Pancreas (tissue), 10 donors: ENCODE data around the gene RPL35. TPM values are rescaled to one million over a fixed set of nuclear protein-coding genes. Genes with fewer than 3 reads are reported as not detected.

Source experiments
- ATAC-seq, 4 donors: fragments of 200-7000 bp; cut with Tn5 transposase; one replicate each; pipeline versions ENCODE4 v1.8.0 to v1.9.1; 2020; ENCODE audit warnings: mild to moderate bottlenecking in 4 of 4, moderate library complexity in 4 of 4
- DNase-seq, 6 donors: peaks; one replicate each; pipeline ENCODE4 v3.0.0-alpha.2; 2020
- FAIRE-seq: peaks from 2 replicates; lab custom pipeline; 2012; peaks lifted over from hg19 to GRCh38; lab: Jason Lieb, UNC
- H3K27ac ChIP-seq, 4 donors: fragments of 200-600 bp; sonication (generic); 1 replicate in 3 of 4; 2 replicates in 1 of 4; pipeline versions ENCODE4 v1.5.0 to v1.8.0; 2020
- H3K27me3 ChIP-seq, 4 donors: fragments of 200-600 bp; one replicate each; pipeline ENCODE4 v1.8.0; 2021
- H3K36me3 ChIP-seq, 3 donors: fragments of 200-600 bp; sonication (generic) in 1 of 3; one replicate each; pipeline versions ENCODE4 v1.5.0 to v1.8.0; 2020 to 2021
- H3K4me1 ChIP-seq, 3 donors: fragments of 200-600 bp; one replicate each; pipeline ENCODE4 v1.8.0; 2021
- H3K4me3 ChIP-seq, 4 donors: fragments of 200-600 bp; sonication (generic) in 2 of 4; one replicate each; pipeline versions ENCODE4 v1.5.0 to v1.8.0; 2020 to 2021
- H3K9me3 ChIP-seq, 4 donors: fragments of 200-600 bp; one replicate each; pipeline ENCODE4 v1.8.0; 2021
- WGBS, 2 donors: extraction: QIAGEN DNeasy Blood & Tissue Kit; methylation state at CpG; one replicate each; pipeline ENCODE4 v1.1.7; 2013; 5-methylcytosine and 5-hydroxymethylcytosine counted together
- intact Hi-C, 3 donors: fragments of 100-400 bp; cut with DNase I; formaldehyde crosslinking; loops; one replicate each; pipeline versions ENCODE4 v1.11.1 to v1.14.2; 2022
- polyA plus RNA-seq, 2 donors: library from polyadenylated mRNA; stranded (reverse); fragments of 200-250 nt; gene quantifications; one replicate each; pipeline ENCODE4 v1.2.3, GENCODE V29; 2013
- total RNA-seq, 6 donors: library from RNA; stranded (reverse); fragmentation: NEBNext Ultra II Directional in 4 of 6; extraction: Animal tissue kit (Norgen Biotek cat#: 25700) in 4 of 6; gene quantifications; one replicate each; pipeline versions ENCODE4 v1.2.1 to v1.2.4, GENCODE V29; 2021 to 2023
- TF ChIP-seq, protein P1 (sequence below), 4 donors: fragments of 200-600 bp; sonication (generic) in 3 of 4; IDR thresholded peaks; one replicate each; pipeline versions ENCODE4 v1.5.0 to v1.8.0; 2021; ENCODE audit warnings: antibody characterized with exemption in 4 of 4
- donor health status: healthy with polysubstance abuse.
- donor health status: DM: no; HTN: no; CAD: no; lungs with moderate emphysema.
- donor health status: DM: no; HTN: no; CAD: no.
- donor health status: control.
- donor health status: control.
- donor health status: Bipolar disorder and iron deficiency.
- donor health status: DM: yes; HTN: yes; CAD: no.
- donor health status: DM: no; HTN: no; CAD: no.
- donor health status: DM: no; HTN: no; CAD: no.
- donor health status: DM: yes; HTN: yes; CAD: no.

Gene RPL35
- total and polyA plus RNA-seq, 8 donors: 711 to 3,795 (median 1,051) TPM

- DNase-seq (no peak), ATAC-seq (no peak), FAIRE-seq (no peak)
- peaks cover 0 to 40% (median 18%) of the 10 kb centered on the region in 3 donors for H3K36me3 ChIP-seq
- H3K9me3 ChIP-seq: no peaks in the 10 kb centered on the region
- H3K4me1 ChIP-seq: no peaks in the 10 kb centered on the region
- no peak overlapping the region for H3K4me3 ChIP-seq
- no peaks in the 10 kb centered on the region for H3K27me3 ChIP-seq
- WGBS, 2 donors: 87 to 89% methylated on average over 6 of the region's 6 CpGs
- TF ChIP-seq, protein P1, sequence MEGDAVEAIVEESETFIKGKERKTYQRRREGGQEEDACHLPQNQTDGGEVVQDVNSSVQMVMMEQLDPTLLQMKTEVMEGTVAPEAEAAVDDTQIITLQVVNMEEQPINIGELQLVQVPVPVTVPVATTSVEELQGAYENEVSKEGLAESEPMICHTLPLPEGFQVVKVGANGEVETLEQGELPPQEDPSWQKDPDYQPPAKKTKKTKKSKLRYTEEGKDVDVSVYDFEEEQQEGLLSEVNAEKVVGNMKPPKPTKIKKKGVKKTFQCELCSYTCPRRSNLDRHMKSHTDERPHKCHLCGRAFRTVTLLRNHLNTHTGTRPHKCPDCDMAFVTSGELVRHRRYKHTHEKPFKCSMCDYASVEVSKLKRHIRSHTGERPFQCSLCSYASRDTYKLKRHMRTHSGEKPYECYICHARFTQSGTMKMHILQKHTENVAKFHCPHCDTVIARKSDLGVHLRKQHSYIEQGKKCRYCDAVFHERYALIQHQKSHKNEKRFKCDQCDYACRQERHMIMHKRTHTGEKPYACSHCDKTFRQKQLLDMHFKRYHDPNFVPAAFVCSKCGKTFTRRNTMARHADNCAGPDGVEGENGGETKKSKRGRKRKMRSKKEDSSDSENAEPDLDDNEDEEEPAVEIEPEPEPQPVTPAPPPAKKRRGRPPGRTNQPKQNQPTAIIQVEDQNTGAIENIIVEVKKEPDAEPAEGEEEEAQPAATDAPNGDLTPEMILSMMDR (IDR thresholded peaks at IDR 0.05): no peak
- intact Hi-C loops: no loop called here
- no peak overlapping the region for H3K27ac ChIP-seq
Observed at GRCh38 chr9:124897570-124898460, 36.1 kb upstream of the RPL35 start.

DNA sequence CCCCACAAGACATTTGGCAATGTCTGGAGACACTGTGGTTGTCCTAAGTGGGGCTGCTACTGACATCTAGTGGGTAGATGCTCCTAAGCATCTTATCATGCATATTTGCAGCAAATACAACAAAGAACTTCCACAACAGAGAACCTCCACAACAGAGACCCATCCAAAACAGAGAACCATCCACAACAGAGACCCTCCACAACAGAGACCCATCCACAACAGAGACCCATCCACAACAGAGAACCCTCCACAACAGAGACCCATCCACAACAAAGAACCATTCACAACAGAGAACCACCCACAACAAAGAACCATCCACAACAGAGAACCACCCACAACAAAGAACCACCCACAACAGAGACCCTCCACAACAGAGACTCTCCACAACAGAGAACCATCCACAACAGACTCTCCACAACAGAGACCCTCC lies 33.0 kb upstream of the RPL35 start:
- Histone ChIP-seq H3K9me3 (no peaks in the 10 kb centered on the region), H3K27me3 (no peaks in the 10 kb centered on the region), H3K36me3 (peaks cover 0 to 42% (median 20%) of the 10 kb centered on the region in 3 donors), H3K4me1 (no peaks in the 10 kb centered on the region), H3K4me3 (no peak overlapping the region), H3K27ac (no peak overlapping the region)
- peak in 1 of 4 donors; percentile 46 for ATAC-seq
- TF ChIP-seq, protein P1 (IDR thresholded peaks at IDR 0.05): no peak
- intact Hi-C loops: no loop called here
- no peak for DNase-seq
- no peak for FAIRE-seq

DNA sequence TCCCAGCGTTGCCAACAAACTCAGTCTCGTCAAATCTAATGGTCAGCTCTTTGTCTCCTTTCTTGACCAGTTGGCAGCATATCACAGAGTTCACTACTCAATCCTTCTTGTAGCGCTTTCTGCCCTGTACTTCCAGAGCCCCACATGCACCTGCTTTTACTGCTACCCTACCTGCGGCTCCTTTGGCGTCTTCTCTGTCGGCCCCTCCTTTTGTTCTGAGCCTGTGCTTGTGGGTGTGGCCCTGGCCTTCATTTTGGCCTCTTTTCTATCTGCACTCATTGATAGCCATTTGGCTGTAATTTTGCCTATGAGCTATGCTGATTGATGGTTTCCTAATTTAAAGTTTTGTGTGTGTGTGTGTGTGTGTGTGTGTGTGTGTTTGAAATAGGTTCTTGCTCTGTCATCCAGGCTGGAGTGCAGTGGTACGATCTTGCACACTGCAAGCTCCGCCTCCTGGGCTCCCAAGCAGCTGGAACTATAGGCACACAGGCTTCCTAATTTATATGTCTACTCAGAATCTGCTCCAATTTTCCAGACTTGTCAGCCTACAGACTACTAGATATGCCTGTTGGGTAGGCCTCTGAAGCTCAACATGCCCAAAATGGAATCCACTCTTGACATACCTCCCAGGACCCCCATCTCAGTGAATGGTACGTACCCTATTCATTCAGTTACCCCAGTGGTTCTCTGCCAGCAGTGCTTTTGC lies 32.4 kb upstream of the RPL35 start:
- TF ChIP-seq, protein P1 (IDR thresholded peaks at IDR 0.05): no peak
- H3K4me3 ChIP-seq: no peak overlapping the region
- H3K27ac ChIP-seq: no peak overlapping the region
- intact Hi-C loops: no loop called here
- H3K4me1 ChIP-seq: no peaks in the 10 kb centered on the region
- ATAC-seq: no peak
- no peak for DNase-seq
- H3K9me3 ChIP-seq: no peaks in the 10 kb centered on the region
- FAIRE-seq: no peak
- 88 to 90% methylated on average over 9 of the region's 9 CpGs for WGBS, 2 donors
- H3K36me3 ChIP-seq: peaks cover 0 to 40% (median 23%) of the 10 kb centered on the region in 3 donors
- no peaks in the 10 kb centered on the region for H3K27me3 ChIP-seq

- intact Hi-C loops: no loop called here
- no peak for ATAC-seq
- no peak for FAIRE-seq
Observed at GRCh38 chr9:124890179-124890578, 28.4 kb upstream of the RPL35 start.

More at GRCh38 chr9:124890179-124890578, 28.4 kb upstream of the RPL35 start:
- no peak overlapping the region for H3K4me3 ChIP-seq
- peaks cover 0 to 49% (median 14%) of the 10 kb centered on the region in 3 donors for H3K36me3 ChIP-seq
- 94 to 98% methylated on average over 7 of the region's 7 CpGs for WGBS, 2 donors
- H3K27me3 ChIP-seq: no peaks in the 10 kb centered on the region
- H3K27ac ChIP-seq: no peak overlapping the region
- no peak for DNase-seq
- no peaks in the 10 kb centered on the region for H3K9me3 ChIP-seq
- TF ChIP-seq, protein P1 (IDR thresholded peaks at IDR 0.05): no peak
- H3K4me1 ChIP-seq: no peaks in the 10 kb centered on the region
